ENCODE results near the gene SLC1A1. TPM values are rescaled to one million over a fixed set of nuclear protein-coding genes. Genes with fewer than 3 reads are reported as not detected.

The SLC1A1 gene
- total RNA-seq, 6 experiments from 2014 or later, result 22.0 to 82.7 (median 38.7) TPM

GRCh38 chr9:4547016-4547415, 56.7 kb downstream of the SLC1A1 start:
- no peak overlapping the region for H3K27ac ChIP-seq
- intact Hi-C loops (cut with DNase I), result no loop called here
- WGBS (ENCODE audit: insufficient coverage, low coverage, low lambda C conversion rate, missing lambda C conversion rate), result 83% methylated on average over 1 of the region's 1 CpG
- no peak overlapping the region for H3K4me3 ChIP-seq
- ATAC-seq (no peak), DNase-seq (no peak)
- TF ChIP-seq POLR2A (IDR thresholded peaks at IDR 0.05) (no peak), CTCF (IDR thresholded peaks at IDR 0.05) (no peak)
- H3K27me3 ChIP-seq, result no peaks in the 10 kb centered on the region
- H3K4me1 ChIP-seq, result peaks cover 0 to 33% (median 16%) of the 10 kb centered on the region in 4 donors
- peaks cover 0 to 1% (median 0%) of the 10 kb centered on the region in 4 donors for H3K36me3 ChIP-seq
- H3K9me3 ChIP-seq, result no peaks in the 10 kb centered on the region

- WGBS (ENCODE audit: insufficient coverage, low coverage, low lambda C conversion rate, missing lambda C conversion rate), result 59% methylated on average over 7 of the region's 11 CpGs
- intact Hi-C loops (cut with DNase I), result no loop called here
- Histone ChIP-seq H3K36me3 (peaks cover 0 to 1% (median 0%) of the 10 kb centered on the region in 4 donors), H3K4me3 (no peak overlapping the region), H3K4me1 (peaks cover 0 to 32% (median 16%) of the 10 kb centered on the region in 4 donors), H3K27ac (peak overlapping the region; percentile 49 to 89 (median 80)), H3K27me3 (no peaks in the 10 kb centered on the region), H3K9me3 (no peaks in the 10 kb centered on the region)
- ATAC-seq (peak in 3 of 4 donors; percentile 10 to 21 (median 17)), DNase-seq (no peak)
- peak in 2 of 4 donors; percentile 12 to 35 for TF ChIP-seq CTCF (IDR thresholded peaks at IDR 0.05)
- TF ChIP-seq POLR2A (IDR thresholded peaks at IDR 0.05), result no peak
These were observed 58.8 kb downstream of the SLC1A1 start for GRCh38 chr9:4548811-4549725.

- 46% methylated on average over 4 of the region's 4 CpGs for WGBS (ENCODE audit: insufficient coverage, low coverage, low lambda C conversion rate, missing lambda C conversion rate)
- intact Hi-C loops (cut with DNase I), result no loop called here
- DNase-seq (no peak), ATAC-seq (peak; percentile 40 to 73 (median 54))
- Histone ChIP-seq H3K27me3 (no peaks in the 10 kb centered on the region), H3K27ac (peak overlapping the region; percentile 49 to 89 (median 80)), H3K4me3 (no peak overlapping the region), H3K36me3 (peaks cover 0 to 1% (median 0%) of the 10 kb centered on the region in 4 donors), H3K9me3 (no peaks in the 10 kb centered on the region), H3K4me1 (peaks cover 0 to 34% (median 16%) of the 10 kb centered on the region in 4 donors)
- TF ChIP-seq POLR2A (IDR thresholded peaks at IDR 0.05), result no peak
- TF ChIP-seq CTCF (IDR thresholded peaks at IDR 0.05), result no peak
These were observed 59.6 kb downstream of the SLC1A1 start for GRCh38 chr9:4549751-4550295.

GRCh38 chr9:4550777-4551484, 60.7 kb downstream of the SLC1A1 start:
- Histone ChIP-seq H3K9me3 (no peaks in the 10 kb centered on the region), H3K36me3 (peaks cover 0 to 1% (median 0%) of the 10 kb centered on the region in 4 donors), H3K27ac (peak overlapping the region; percentile 49 to 89 (median 80)), H3K4me3 (no peak overlapping the region), H3K27me3 (no peaks in the 10 kb centered on the region), H3K4me1 (peaks cover 0 to 40% (median 16%) of the 10 kb centered on the region in 4 donors)
- TF ChIP-seq POLR2A (IDR thresholded peaks at IDR 0.05) (no peak), CTCF (IDR thresholded peaks at IDR 0.05) (no peak)
- 22% methylated on average over 4 of the region's 4 CpGs for WGBS (ENCODE audit: insufficient coverage, low coverage, low lambda C conversion rate, missing lambda C conversion rate)
- ATAC-seq (peak; percentile 61 to 83 (median 79)), DNase-seq (peak in 1 of 3 donors; percentile 61)
- intact Hi-C loops (cut with DNase I), result no loop called here
